ENCODE data around the gene BCOR.
A peak's percentile ranks its signal among the peaks of the same experiment; 100 is the strongest.

The BCOR gene

GRCh38 chrX:40091691-40092421 is 5.9 kb downstream of the BCOR start:
- TF ChIP-seq, protein P1, sequence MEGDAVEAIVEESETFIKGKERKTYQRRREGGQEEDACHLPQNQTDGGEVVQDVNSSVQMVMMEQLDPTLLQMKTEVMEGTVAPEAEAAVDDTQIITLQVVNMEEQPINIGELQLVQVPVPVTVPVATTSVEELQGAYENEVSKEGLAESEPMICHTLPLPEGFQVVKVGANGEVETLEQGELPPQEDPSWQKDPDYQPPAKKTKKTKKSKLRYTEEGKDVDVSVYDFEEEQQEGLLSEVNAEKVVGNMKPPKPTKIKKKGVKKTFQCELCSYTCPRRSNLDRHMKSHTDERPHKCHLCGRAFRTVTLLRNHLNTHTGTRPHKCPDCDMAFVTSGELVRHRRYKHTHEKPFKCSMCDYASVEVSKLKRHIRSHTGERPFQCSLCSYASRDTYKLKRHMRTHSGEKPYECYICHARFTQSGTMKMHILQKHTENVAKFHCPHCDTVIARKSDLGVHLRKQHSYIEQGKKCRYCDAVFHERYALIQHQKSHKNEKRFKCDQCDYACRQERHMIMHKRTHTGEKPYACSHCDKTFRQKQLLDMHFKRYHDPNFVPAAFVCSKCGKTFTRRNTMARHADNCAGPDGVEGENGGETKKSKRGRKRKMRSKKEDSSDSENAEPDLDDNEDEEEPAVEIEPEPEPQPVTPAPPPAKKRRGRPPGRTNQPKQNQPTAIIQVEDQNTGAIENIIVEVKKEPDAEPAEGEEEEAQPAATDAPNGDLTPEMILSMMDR (conservative IDR thresholded peaks at IDR 0.05), result no peak
- H3K27ac ChIP-seq, result peak overlapping the region; percentile 13; the same call in 1 of the 2 replicates

- TF ChIP-seq, protein P1 (conservative IDR thresholded peaks at IDR 0.05), result no peak
- no peak overlapping the region for H3K27ac ChIP-seq
These were observed 6.8 kb downstream of the BCOR start for GRCh38 chrX:40090961-40091360.

DNA sequence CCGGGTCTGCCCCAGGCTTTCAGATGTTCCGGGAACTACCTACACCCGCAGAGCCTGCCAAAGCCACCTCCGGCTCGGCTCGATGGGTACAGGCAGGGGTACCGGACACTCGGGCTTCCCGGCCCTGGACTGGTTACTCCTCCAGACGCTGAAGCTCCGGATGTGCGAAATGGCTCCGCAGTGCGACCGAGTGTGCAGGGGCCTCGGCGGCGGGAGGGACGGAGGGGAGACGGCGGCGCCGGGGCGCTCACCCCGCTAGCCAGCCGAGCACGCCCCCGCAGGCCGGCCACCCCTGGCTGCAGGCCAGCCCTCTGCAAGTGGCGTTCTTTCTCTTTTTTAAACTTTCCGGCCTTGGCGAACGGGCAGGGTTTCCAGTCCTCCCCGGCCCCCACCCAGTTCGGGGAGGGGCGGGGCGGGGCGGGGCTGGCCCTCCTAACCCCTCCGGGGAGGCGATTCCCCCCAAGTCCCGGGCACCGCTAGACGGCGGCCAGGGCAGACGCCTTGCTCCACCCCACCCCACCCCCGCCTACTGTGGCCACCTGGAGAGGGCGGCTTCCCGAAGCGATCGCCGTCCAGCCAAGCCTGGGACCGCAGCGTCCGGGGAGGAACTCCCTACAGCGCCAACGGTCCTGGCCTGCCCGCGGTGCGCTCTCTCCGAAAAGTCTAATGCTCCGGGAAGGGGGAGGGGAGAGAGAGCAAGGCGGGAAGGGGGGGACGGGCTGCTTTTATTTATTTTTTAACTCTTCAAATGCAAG is 7.5 kb downstream of the BCOR start:
- TF ChIP-seq, protein P1 (conservative IDR thresholded peaks at IDR 0.05), result no peak
- no peak overlapping the region for H3K27ac ChIP-seq

DNA sequence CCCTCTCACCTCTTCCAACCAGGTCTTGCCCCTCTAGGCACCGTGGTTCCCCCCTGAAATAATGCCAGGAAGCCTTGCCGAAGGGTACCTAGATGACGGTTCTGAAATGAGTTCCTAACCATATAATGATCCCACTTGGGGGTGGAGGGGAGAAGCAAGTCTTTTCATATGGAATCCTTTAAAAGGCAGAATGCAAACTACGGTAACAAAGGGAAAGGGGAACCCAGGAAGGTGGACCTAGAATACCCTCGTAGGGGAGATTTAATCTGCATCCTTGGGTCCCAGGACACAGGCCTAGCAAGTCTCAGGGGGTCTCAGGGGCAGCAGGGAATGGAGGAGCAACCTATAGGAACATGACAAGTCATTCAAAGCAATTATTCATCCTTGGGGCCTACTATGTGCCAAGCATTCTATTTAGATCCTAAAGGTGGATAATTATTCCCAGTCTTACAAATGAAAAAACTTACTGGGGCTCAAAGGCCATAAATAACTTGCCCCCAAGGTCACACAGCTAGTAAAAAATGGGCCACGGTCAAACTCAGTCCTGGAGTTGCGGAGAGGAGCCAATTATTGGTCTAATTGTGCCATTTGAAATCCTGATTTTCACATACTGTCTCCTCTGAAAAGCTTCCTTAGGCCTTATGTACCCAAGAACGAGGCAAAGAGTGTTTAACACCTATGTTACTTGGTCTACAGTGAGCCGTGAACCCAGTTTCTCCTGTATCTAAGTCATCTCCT is 8.8 kb downstream of the BCOR start:
- peak overlapping the region; percentile 82 for H3K27ac ChIP-seq
- TF ChIP-seq, protein P1 (conservative IDR thresholded peaks at IDR 0.05), result no peak

GRCh38 chrX:40088299-40088625 is 9.5 kb downstream of the BCOR start:
- TF ChIP-seq, protein P1 (conservative IDR thresholded peaks at IDR 0.05), result no peak
- peak overlapping the region; percentile 82 for H3K27ac ChIP-seq

GRCh38 chrX:40087425-40088298 is 10.1 kb downstream of the BCOR start:
- H3K27ac ChIP-seq, result peak overlapping the region; percentile 82
- TF ChIP-seq, protein P1 (conservative IDR thresholded peaks at IDR 0.05), result no peak

Data from VCaP (cell line).